Right atrium auricular region (tissue), 2 donors: ENCODE data around the gene ANXA9. TPM values are rescaled to one million over a fixed set of nuclear protein-coding genes. Genes with fewer than 3 reads are reported as not detected.

Experiments used
- DNase-seq: peaks from one replicate; pipeline ENCODE4 v3.0.0-alpha.2; 2019; ENCODE audit warnings: low spot score
- H3K27ac ChIP-seq, 2 donors: fragments of 200-600 bp; sonication (generic); 1 replicate in 1 of 2; 2 replicates in 1 of 2; pipeline ENCODE4 v1.5.1; 2016 to 2019
- H3K27me3 ChIP-seq, 2 donors: fragments of 200-600 bp; sonication (generic); one replicate each; pipeline versions ENCODE4 v1.5.1 to v1.6.0; 2017 to 2019
- H3K36me3 ChIP-seq: fragments of 200-600 bp; sonication (generic); one replicate; pipeline ENCODE4 v1.5.1; 2016
- H3K4me1 ChIP-seq, 2 donors: fragments of 200-600 bp; sonication (generic); one replicate each; pipeline versions ENCODE4 v1.5.1 to v1.6.0; 2017 to 2019
- H3K4me3 ChIP-seq, 2 donors: fragments of 200-600 bp; sonication (generic); 1 replicate in 1 of 2; 2 replicates in 1 of 2; pipeline ENCODE4 v1.5.1; 2017 to 2019; ENCODE audit warnings: mild to moderate bottlenecking in 1 of 2, moderate library complexity in 1 of 2
- H3K9me3 ChIP-seq, 2 donors: fragments of 200-600 bp; sonication (generic); one replicate each; pipeline ENCODE4 v1.5.1; 2019
- CTCF ChIP-seq, 2 donors: fragments of 200-600 bp; sonication (generic); IDR thresholded peaks; one replicate each; pipeline ENCODE4 v1.5.1; 2019; ENCODE audit warnings: antibody characterized with exemption in 2 of 2
- total RNA-seq, 2 donors: library from RNA; depleted of rRNA; stranded (reverse); fragments of >200 nt; gene quantifications; one replicate each; pipeline ENCODE4 v1.1.0, GENCODE V29; 2016

Gene ANXA9
- 1 to 10 TPM; 1.6 to 7.7 TPM for total RNA-seq

GRCh38 chr1:150981805-150982712 is at the start of gene ANXA9:
TSS of gene ANXA9 (plus strand) at chr1:150982292. CDS start at chr1:150983106, 814 bp downstream.
- DNase-seq: no peak
- Histone ChIP-seq H3K36me3 (no peaks in the 10 kb centered on the region), H3K4me1 (peaks cover 0 to 23% of the 10 kb centered on the region in 2 donors), H3K27me3 (no peaks in the 10 kb centered on the region), H3K9me3 (no peaks in the 10 kb centered on the region), H3K27ac (no peak within 1 kb of the TSS), H3K4me3 (no peak within 1 kb of the TSS)
- TF ChIP-seq CTCF (IDR thresholded peaks at IDR 0.05): no peak

- no peak overlapping the region for H3K4me3 ChIP-seq
- no peak for DNase-seq
- no peak overlapping the region for H3K27ac ChIP-seq
- peaks cover 98% of the 10 kb centered on the region for H3K36me3 ChIP-seq
- H3K4me1 ChIP-seq: no peaks in the 10 kb centered on the region
- H3K27me3 ChIP-seq: no peaks in the 10 kb centered on the region
- no peaks in the 10 kb centered on the region for H3K9me3 ChIP-seq
- no peak for TF ChIP-seq CTCF (IDR thresholded peaks at IDR 0.05)
These were observed 37.2 kb upstream of the ANXA9 start for GRCh38 chr1:150944856-150945255.

GRCh38 chr1:150954708-150955107 is 27.4 kb upstream of the ANXA9 start:
- DNase-seq: peak; percentile 21
- Histone ChIP-seq H3K4me3 (no peak overlapping the region), H3K4me1 (no peaks in the 10 kb centered on the region), H3K27ac (no peak overlapping the region), H3K9me3 (no peaks in the 10 kb centered on the region), H3K27me3 (no peaks in the 10 kb centered on the region), H3K36me3 (peaks cover 77% of the 10 kb centered on the region)
- no peak for TF ChIP-seq CTCF (IDR thresholded peaks at IDR 0.05)

GRCh38 chr1:150955280-150955679 is 26.8 kb upstream of the ANXA9 start:
- TF ChIP-seq CTCF (IDR thresholded peaks at IDR 0.05): no peak
- H3K27ac ChIP-seq: no peak overlapping the region
- no peaks in the 10 kb centered on the region for H3K9me3 ChIP-seq
- DNase-seq: no peak
- H3K4me1 ChIP-seq: no peaks in the 10 kb centered on the region
- H3K4me3 ChIP-seq: no peak overlapping the region
- H3K27me3 ChIP-seq: no peaks in the 10 kb centered on the region
- H3K36me3 ChIP-seq: peaks cover 79% of the 10 kb centered on the region

- no peaks in the 10 kb centered on the region for H3K9me3 ChIP-seq
- no peak overlapping the region for H3K27ac ChIP-seq
- H3K4me1 ChIP-seq: no peaks in the 10 kb centered on the region
- peaks cover 82% of the 10 kb centered on the region for H3K36me3 ChIP-seq
- H3K27me3 ChIP-seq: no peaks in the 10 kb centered on the region
- H3K4me3 ChIP-seq: no peak overlapping the region
- DNase-seq: peak; percentile 52
- no peak for TF ChIP-seq CTCF (IDR thresholded peaks at IDR 0.05)
These were observed 24.4 kb upstream of the ANXA9 start for GRCh38 chr1:150957666-150958065.
